BJ (cell line): Measurements from ENCODE around the gene GAB2. TPM values are rescaled to one million over a fixed set of nuclear protein-coding genes. Genes with fewer than 3 reads are reported as not detected.
A peak's percentile ranks its signal among the peaks of the same experiment; 100 is the strongest.

ENCODE experiments used
- CTCF ChIA-PET: fragments of 350-600 bp; formaldehyde crosslinking; extraction: SDS; loops from one replicate; lab custom pipeline; 2021; ENCODE audit warnings: antibody characterized with exemption, inconsistent platforms; lab: Yijun Ruan, JAX
- POLR2A ChIA-PET: fragments of 300-600 bp; sonication (Branson Sonifier 250); formaldehyde crosslinking; extraction: SDS; loops from one replicate; lab custom pipeline; 2021; ENCODE audit warnings: antibody characterized with exemption; lab: Charles Lee
- DNase-seq: peaks from one replicate; pipeline ENCODE4 v3.0.0-alpha.2; 2011; ENCODE audit warnings: low read depth
- H3K27me3 ChIP-seq: 2 replicates; pipeline ENCODE4 v1.6.0; 2011; ENCODE audit warnings: low read length; ENCODE audit not compliant: control insufficient read depth, insufficient read depth
- H3K36me3 ChIP-seq: 2 replicates; pipeline ENCODE4 v1.5.1; 2011; ENCODE audit warnings: low read length; ENCODE audit not compliant: control insufficient read depth, insufficient read depth
- H3K4me3 ChIP-seq: 2 replicates; pipeline ENCODE4 v1.5.1; 2011; ENCODE audit warnings: low read depth, mild to moderate bottlenecking, control low read depth, low read length
- CTCF ChIP-seq: IDR thresholded peaks from 2 replicates; pipeline ENCODE4 v1.5.1; 2011; ENCODE audit warnings: low read depth, mild to moderate bottlenecking, control low read depth, inconsistent platforms, low read length, moderate library complexity; ENCODE audit not compliant: insufficient read depth
- polyA plus RNA-seq: library from polyadenylated mRNA; depleted of rRNA; stranded (reverse); fragments of >200 nt; gene quantifications from 2 replicates; pipeline ENCODE4 v1.2.3, GENCODE V29; 2011

Gene GAB2
- polyA plus RNA-seq, 1 experiment = 12.2 TPM

- DNase-seq = no peak
These were observed 245.7 kb downstream of the GAB2 start for GRCh38 chr11:78171951-78172350.

GRCh38 chr11:78170874-78171549, 246.6 kb downstream of the GAB2 start:
- ChIA-PET CTCF (interaction anchor here (0.9 kb wide), 1 partner anchor 17 kb away, joined by 4 read pairs; no protein-coding TSS in a partner anchor), POLR2A (no interaction called here)
- H3K4me3 ChIP-seq = no peak overlapping the region
- H3K36me3 ChIP-seq = peaks cover 11% of the 10 kb centered on the region
- no peak for DNase-seq
- TF ChIP-seq CTCF = no peak
- no peaks in the 10 kb centered on the region for H3K27me3 ChIP-seq

More at GRCh38 chr11:78171951-78172350, 245.7 kb downstream of the GAB2 start:
- no peak for TF ChIP-seq CTCF
- Histone ChIP-seq H3K36me3 (peaks cover 11% of the 10 kb centered on the region), H3K4me3 (no peak overlapping the region), H3K27me3 (no peaks in the 10 kb centered on the region)
- CTCF ChIA-PET = no interaction called here
- POLR2A ChIA-PET = no interaction called here

DNA sequence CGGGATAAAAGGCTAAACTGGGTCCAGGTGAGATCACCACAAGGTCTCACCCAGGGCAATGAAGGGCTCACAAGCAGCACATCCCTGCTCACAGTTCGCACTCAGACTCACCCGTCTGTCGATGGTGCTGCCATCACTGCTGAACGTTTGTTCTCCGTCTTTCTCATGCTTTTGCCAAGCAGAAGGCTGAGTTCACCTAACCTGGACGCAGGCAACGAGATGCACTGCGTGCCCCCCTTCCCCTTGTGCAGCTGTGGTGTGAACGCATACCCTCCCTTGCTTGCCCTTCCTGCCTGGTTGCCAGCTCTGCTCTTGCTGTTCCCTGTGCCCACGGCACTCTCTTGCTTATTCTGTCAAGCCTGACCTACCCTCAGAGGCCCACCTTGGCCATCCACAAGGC, 247.2 kb downstream of the GAB2 start:
- CTCF ChIA-PET = interaction anchor here (0.9 kb wide), 1 partner anchor 17 kb away, joined by 4 read pairs; no protein-coding TSS in a partner anchor
- Histone ChIP-seq H3K27me3 (no peaks in the 10 kb centered on the region), H3K36me3 (peaks cover 11% of the 10 kb centered on the region), H3K4me3 (no peak overlapping the region)
- POLR2A ChIA-PET = no interaction called here
- no peak for DNase-seq
- TF ChIP-seq CTCF = no peak

GRCh38 chr11:78168539-78169477, 248.8 kb downstream of the GAB2 start:
- TF ChIP-seq CTCF = no peak
- Histone ChIP-seq H3K4me3 (no peak overlapping the region), H3K36me3 (peaks cover 6% of the 10 kb centered on the region), H3K27me3 (no peaks in the 10 kb centered on the region)
- DNase-seq = peak; percentile 4
- ChIA-PET CTCF (interaction anchor here (1.4 kb wide), 1 partner anchor 25 kb away, joined by 3 read pairs; no protein-coding TSS in a partner anchor), POLR2A (no interaction called here)
